Coronary artery (tissue), 2 donors: ENCODE measurements around the gene TMOD1.

ENCODE experiments used
- DNase-seq: peaks from one replicate; pipeline ENCODE4 v3.0.0-alpha.2; 2017; ENCODE audit warnings: low spot score
- H3K27ac ChIP-seq, 2 donors: fragments of 200-600 bp; sonication (generic); one replicate each; pipeline ENCODE4 v1.5.1; 2016 to 2019
- H3K4me3 ChIP-seq: fragments of 200-600 bp; sonication (generic); 2 replicates; pipeline ENCODE4 v1.5.1; 2016; ENCODE audit warnings: mild to moderate bottlenecking, moderate library complexity
- TF ChIP-seq, protein P1 (sequence below): fragments of 200-600 bp; sonication (generic); IDR thresholded peaks from one replicate; pipeline ENCODE4 v1.5.1; 2019; ENCODE audit warnings: antibody characterized with exemption

The TMOD1 gene

DNA sequence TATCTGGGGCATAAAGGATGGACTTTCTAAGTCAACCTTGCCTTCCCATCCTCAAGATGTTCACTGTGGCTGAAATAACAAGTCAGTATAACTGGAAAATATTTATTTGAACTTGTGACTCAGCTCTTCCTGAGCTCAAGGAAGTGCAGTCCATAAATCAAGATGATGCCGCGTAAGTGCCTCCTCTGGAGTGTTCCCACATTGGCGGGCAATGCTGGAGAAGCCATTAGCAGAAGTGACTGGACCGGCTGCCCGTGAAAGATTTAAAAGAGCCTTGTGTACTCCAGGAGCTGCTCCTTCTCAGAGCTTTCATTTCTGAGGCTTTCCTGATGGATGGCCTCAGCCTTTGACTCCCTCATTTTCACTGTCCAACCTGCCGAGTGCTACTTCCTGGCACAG is 17.4 kb downstream of the TMOD1 start:
- peak overlapping the region in 1 of 2 donors; percentile 30 for H3K27ac ChIP-seq
- no peak for DNase-seq
- no peak overlapping the region for H3K4me3 ChIP-seq

DNA sequence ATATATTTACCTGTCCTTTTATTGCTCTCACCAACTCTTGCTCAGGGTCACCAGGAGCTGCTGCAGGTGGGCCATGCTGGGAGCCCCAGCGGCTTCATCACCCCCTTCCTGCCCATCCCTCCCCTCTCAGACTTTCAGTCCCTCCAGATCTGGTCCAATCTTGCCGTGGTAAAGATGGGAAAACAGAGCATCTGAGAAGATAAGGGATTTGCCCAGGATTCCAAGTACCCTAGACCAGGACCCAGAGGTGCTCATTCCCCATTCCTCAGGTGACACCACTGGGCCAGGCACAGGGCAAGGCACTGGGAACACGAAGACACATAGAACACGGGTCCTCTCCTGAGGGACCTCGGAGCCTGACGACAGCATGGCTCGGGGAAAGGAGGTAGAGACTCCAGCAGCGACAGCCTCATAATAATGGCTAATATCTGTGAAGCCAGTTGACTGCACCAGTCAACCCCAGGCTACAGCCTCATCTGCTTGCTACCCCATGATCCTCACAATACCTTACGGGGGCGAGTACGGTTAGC is 18.0 kb downstream of the TMOD1 start:
- Histone ChIP-seq H3K4me3 (no peak overlapping the region), H3K27ac (peak overlapping the region in 1 of 2 donors; percentile 30)
- TF ChIP-seq, protein P1, sequence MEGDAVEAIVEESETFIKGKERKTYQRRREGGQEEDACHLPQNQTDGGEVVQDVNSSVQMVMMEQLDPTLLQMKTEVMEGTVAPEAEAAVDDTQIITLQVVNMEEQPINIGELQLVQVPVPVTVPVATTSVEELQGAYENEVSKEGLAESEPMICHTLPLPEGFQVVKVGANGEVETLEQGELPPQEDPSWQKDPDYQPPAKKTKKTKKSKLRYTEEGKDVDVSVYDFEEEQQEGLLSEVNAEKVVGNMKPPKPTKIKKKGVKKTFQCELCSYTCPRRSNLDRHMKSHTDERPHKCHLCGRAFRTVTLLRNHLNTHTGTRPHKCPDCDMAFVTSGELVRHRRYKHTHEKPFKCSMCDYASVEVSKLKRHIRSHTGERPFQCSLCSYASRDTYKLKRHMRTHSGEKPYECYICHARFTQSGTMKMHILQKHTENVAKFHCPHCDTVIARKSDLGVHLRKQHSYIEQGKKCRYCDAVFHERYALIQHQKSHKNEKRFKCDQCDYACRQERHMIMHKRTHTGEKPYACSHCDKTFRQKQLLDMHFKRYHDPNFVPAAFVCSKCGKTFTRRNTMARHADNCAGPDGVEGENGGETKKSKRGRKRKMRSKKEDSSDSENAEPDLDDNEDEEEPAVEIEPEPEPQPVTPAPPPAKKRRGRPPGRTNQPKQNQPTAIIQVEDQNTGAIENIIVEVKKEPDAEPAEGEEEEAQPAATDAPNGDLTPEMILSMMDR, result no peak
- DNase-seq, result no peak

More for the DNA sequence above, 17.4 kb downstream of the TMOD1 start:
- TF ChIP-seq, protein P1, result no peak

DNA sequence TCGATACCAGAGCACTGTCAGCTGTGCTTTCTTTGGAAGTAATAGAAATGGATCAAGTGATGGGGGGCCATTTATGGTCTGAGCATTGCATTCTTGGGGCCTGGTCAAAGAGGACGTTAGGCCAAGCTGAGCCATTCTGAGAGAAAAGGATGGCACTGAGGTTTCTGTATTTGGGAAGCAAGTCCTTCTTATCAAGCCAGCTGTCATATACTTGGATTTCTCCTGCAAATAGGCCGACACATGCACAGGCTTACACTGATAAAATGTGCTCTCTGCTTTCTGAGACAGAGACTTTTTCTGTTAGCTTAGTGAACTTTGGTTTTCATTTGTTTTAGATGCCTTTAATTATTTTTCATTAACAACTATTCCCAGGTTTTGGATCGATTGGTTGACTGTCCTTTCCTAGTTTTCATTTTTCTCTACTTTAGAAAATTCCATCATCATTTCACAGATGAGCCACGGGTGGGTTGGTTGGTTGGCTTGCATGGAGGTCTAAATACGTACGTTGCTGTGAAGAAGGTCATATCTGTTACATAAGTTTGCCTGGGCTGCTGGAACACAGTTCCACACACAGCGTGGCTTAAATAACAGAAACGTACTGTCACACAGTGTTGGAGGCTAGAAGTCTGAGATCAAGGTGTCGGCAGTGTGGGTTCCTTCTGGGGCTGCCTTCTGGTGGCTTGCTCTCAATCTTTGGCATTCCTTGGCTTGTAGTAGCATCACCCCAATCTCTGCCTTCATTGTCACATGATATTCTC is 20.3 kb downstream of the TMOD1 start:
- DNase-seq, result no peak
- TF ChIP-seq, protein P1, result no peak
- no peak overlapping the region for H3K4me3 ChIP-seq
- H3K27ac ChIP-seq, result no peak overlapping the region

DNA sequence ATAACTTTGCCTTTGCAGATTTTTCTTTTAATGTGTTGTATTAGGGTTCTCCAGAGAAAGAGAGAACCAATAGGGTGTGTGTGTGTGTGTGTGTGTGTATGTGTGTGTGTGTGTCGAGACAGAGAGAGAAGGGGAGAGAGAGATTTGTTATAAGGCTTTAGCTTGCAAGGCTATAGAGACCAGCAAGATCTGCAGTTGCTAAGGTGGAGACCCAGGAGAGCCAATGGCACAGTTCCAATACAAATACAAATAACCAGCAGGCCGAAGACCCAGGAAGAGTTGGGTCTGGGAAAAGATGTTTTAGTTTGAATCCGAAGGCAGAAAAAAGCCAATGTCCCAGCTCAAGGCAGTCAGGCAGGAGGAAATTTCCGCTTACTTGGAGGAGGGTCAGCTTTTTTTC is 23.0 kb downstream of the TMOD1 start:
- Histone ChIP-seq H3K27ac (no peak overlapping the region), H3K4me3 (no peak overlapping the region)
- no peak for DNase-seq
- TF ChIP-seq, protein P1, result no peak

DNA sequence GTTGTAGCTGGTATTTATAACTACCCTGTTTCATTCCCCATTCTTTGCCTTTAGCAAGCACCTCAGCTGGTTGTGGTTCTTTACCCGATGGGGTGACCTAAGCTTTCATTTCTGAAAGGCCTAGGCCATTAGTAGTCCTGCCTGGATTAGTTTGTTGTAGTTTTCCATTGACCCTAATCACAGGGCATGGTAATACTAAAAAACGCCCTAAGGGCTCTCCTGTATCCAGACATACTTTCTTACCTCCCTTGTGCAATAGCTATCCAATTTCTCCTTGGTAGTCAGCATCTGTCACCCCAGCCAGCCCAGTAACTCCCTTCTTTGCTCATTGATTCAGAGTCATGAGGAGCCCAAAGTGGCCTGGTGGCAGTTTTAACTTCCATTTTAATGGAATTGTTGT is 24.0 kb downstream of the TMOD1 start:
- no peak for DNase-seq
- H3K27ac ChIP-seq, result no peak overlapping the region
- no peak overlapping the region for H3K4me3 ChIP-seq
- TF ChIP-seq, protein P1, result no peak

DNA sequence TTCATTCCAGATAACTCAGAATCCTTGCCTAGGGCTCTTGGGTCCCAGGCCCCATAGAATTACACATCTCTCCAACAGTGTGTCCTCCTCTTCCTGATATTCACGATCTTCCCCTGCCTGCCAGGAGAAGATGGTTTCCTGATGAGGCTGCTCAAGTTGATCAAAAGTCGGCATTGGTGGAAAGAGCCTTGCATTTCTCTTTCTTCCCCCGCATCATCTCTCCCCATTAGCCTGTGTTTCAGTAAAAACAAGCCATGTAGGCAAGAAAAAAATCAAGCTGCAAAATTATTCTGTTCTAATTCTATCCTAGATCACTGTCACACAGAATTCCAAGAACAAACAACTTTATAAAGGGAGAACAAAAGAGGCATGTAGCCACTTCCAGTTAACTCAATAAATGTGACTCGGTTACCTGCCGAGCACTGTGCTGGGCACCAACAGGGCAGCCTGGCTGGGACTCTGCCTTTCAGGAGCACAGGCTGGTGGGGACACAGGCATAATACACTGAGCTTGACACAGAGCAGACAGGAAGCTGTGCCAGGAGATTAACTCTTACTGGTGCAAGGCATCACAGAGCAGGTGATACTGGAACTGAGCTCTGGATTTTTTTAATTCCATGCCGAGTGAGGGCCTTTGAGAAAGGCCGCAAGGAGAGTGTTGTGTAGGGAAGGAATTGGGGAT is 25.6 kb downstream of the TMOD1 start:
- TF ChIP-seq, protein P1, result no peak
- Histone ChIP-seq H3K27ac (no peak overlapping the region), H3K4me3 (no peak overlapping the region)
- no peak for DNase-seq
